Bronchial epithelial cell (primary cell): ENCODE data around the gene BEST3. TPM values are rescaled to one million over a fixed set of nuclear protein-coding genes. Genes with fewer than 3 reads are reported as not detected.

Experiments used
- DNase-seq: peaks from one replicate; pipeline ENCODE4 v3.0.0-alpha.2; 2010; ENCODE audit warnings: low read depth
- FAIRE-seq: peaks from 2 replicates; lab custom pipeline; 2011; peaks lifted over from hg19 to GRCh38; lab: Jason Lieb, UNC
- H3K27me3 ChIP-seq: 2 replicates; pipeline ENCODE4 v1.5.1; 2011; ENCODE audit warnings: low read length; ENCODE audit not compliant: control insufficient read depth, insufficient read depth
- H3K36me3 ChIP-seq: 2 replicates; pipeline ENCODE4 v1.5.1; 2011; ENCODE audit warnings: low read length; ENCODE audit not compliant: control insufficient read depth, insufficient read depth
- H3K4me3 ChIP-seq: 2 replicates; pipeline ENCODE4 v1.5.1; 2011; ENCODE audit warnings: mild to moderate bottlenecking, low read depth, low read length, control low read depth
- total RNA-seq: library from RNA; depleted of rRNA; stranded (reverse); fragments of >200 nt; gene quantifications from 2 replicates; pipeline ENCODE4 v1.2.1, GENCODE V29; 2014
- TF ChIP-seq, protein P1 (sequence below): IDR thresholded peaks from 2 replicates; pipeline ENCODE4 v1.5.1; 2011; ENCODE audit warnings: mild to moderate bottlenecking, moderate library complexity, low read length, control low read depth, inconsistent platforms; ENCODE audit not compliant: insufficient read depth, severe bottlenecking

BEST3 gene
- total RNA-seq, 1 donor from 2014 or later, result not detected

- no peaks in the 10 kb centered on the region for H3K27me3 ChIP-seq
- no peaks in the 10 kb centered on the region for H3K36me3 ChIP-seq
- no peak for FAIRE-seq
- TF ChIP-seq, protein P1, sequence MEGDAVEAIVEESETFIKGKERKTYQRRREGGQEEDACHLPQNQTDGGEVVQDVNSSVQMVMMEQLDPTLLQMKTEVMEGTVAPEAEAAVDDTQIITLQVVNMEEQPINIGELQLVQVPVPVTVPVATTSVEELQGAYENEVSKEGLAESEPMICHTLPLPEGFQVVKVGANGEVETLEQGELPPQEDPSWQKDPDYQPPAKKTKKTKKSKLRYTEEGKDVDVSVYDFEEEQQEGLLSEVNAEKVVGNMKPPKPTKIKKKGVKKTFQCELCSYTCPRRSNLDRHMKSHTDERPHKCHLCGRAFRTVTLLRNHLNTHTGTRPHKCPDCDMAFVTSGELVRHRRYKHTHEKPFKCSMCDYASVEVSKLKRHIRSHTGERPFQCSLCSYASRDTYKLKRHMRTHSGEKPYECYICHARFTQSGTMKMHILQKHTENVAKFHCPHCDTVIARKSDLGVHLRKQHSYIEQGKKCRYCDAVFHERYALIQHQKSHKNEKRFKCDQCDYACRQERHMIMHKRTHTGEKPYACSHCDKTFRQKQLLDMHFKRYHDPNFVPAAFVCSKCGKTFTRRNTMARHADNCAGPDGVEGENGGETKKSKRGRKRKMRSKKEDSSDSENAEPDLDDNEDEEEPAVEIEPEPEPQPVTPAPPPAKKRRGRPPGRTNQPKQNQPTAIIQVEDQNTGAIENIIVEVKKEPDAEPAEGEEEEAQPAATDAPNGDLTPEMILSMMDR, result no peak
- DNase-seq, result no peak
- no peak overlapping the region for H3K4me3 ChIP-seq
These were observed 54.6 kb downstream of the BEST3 start for GRCh38 chr12:69644511-69644910.

GRCh38 chr12:69642531-69642930 is 56.6 kb downstream of the BEST3 start:
- DNase-seq (no peak), FAIRE-seq (no peak)
- TF ChIP-seq, protein P1, result no peak
- Histone ChIP-seq H3K27me3 (no peaks in the 10 kb centered on the region), H3K4me3 (no peak overlapping the region), H3K36me3 (no peaks in the 10 kb centered on the region)

- DNase-seq (no peak), FAIRE-seq (no peak)
- H3K36me3 ChIP-seq, result no peaks in the 10 kb centered on the region
- TF ChIP-seq, protein P1, result no peak
- no peak overlapping the region for H3K4me3 ChIP-seq
- no peaks in the 10 kb centered on the region for H3K27me3 ChIP-seq
These were observed 57.6 kb downstream of the BEST3 start for GRCh38 chr12:69641546-69641945.

DNA sequence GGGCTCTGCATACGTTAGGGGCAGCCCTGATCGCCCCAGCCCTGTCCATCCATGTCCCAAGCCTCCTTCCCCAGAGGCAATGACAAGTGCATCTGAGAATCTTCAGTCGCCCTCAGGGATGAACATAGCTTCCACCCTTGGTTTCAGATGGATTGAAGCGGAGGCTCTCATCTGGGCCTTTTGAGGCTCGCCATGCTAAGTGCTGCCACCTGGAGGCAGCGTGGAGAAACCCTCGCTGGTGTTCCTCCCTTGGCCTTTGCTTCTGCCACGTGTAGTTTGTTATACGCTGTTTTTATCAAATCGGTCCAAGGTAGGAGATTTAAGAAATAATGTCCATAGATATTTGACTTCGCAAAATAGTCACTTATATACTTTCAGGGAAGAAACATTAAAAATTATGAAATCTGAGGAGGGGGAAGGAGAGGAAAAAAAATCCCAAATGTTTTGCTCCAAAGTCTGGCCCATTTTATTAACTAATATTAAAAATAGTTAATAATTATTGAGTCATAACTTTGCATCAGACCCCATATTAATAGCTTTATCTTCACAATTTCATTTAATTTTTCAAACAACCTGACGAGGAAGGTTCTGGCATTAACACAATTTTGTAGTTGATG is 59.6 kb downstream of the BEST3 start:
- Histone ChIP-seq H3K36me3 (no peaks in the 10 kb centered on the region), H3K27me3 (no peaks in the 10 kb centered on the region), H3K4me3 (no peak overlapping the region)
- peak; percentile 44 for DNase-seq
- TF ChIP-seq, protein P1, result peak; percentile 93
- no peak for FAIRE-seq

DNA sequence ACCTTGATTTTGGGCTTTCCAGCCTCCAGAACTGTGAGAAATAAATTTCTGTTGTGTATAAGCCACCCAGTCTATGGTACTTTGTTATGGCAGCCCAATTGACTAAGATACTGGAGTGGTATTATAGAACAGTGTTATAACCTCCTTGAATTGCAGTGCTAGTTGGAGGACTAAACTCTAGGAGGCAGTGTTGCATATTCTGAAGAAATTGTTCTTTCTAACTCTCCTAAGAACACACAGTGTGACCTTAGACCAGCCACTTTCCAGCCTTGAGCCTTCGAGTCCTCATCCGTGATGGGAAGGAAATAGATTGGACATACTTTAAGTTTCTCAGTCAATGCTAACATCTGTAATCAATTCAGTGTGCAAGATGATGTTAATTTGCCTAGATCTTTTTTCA is 66.0 kb downstream of the BEST3 start:
- Histone ChIP-seq H3K4me3 (no peak overlapping the region), H3K27me3 (no peaks in the 10 kb centered on the region), H3K36me3 (no peaks in the 10 kb centered on the region)
- DNase-seq, result peak; percentile 15
- TF ChIP-seq, protein P1, result peak; percentile 20
- no peak for FAIRE-seq

- H3K27me3 ChIP-seq, result no peaks in the 10 kb centered on the region
- DNase-seq (no peak), FAIRE-seq (no peak)
- TF ChIP-seq, protein P1, result peak; percentile 16
- no peak overlapping the region for H3K4me3 ChIP-seq
- no peaks in the 10 kb centered on the region for H3K36me3 ChIP-seq
These were observed 68.9 kb downstream of the BEST3 start for GRCh38 chr12:69630191-69630590.
